SU-DHL-6 (cell line): ENCODE measurements around the gene THNSL1.

Experiments
- CTCF ChIP-seq: fragments of 200-600 bp; sonication (generic); IDR thresholded peaks from one replicate; pipeline ENCODE4 v1.5.1; 2017; ENCODE audit warnings: antibody characterized with exemption, mild to moderate bottlenecking, low read length, moderate library complexity; ENCODE audit not compliant: insufficient read depth, poor library complexity, severe bottlenecking
- EZH2phosphoT487 ChIP-seq: fragments of 200-600 bp; sonication (generic), shearing (Covaris generic); conservative IDR thresholded peaks from 2 replicates; pipeline ENCODE4 v1.6.1; 2018; ENCODE audit warnings: mild to moderate bottlenecking, antibody characterized with exemption, low read length, moderate library complexity, mixed read lengths

DNA sequence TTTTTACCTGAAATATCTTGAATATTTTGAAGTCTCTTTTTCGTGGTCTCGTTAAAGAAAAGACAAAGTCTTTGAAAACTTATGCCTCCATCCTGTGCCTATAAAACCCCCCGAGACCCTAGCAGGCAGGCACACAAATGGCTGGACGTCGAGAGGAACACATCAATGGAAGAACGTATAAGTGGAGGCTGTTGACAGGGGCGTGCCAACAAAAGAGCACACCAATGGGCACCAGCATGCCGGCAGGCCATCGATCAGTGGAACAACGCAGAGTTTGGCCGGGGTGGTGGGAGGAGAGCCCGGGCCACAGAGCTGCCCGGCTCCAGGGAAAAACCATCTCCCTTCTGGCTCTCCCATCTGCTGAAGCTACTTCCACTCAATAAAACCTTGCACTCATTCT lies 25.1 kb upstream of the THNSL1 start:
- TF ChIP-seq CTCF (no peak), EZH2phosphoT487 (no peak)
